Vagina (tissue), 2 donors: ENCODE results near the gene PREP.

Experiments
- POLR2A ChIP-seq, 2 donors: fragments of 450-650 bp; IDR thresholded peaks; one replicate each; pipeline ENCODE4 v1.6.1; 2017; ENCODE audit warnings: antibody characterized with exemption in 2 of 2, mild to moderate bottlenecking in 2 of 2, moderate library complexity in 2 of 2
- TF ChIP-seq, protein P1 (sequence below), 3 experiments: fragments of 450-650 bp in 2 of 3; fragments of 200-600 bp in 1 of 3; sonication (generic) in 1 of 3; IDR thresholded peaks; one replicate each; pipeline ENCODE4 v1.5.1; 2017 to 2019; ENCODE audit warnings: antibody characterized with exemption in 3 of 3, mild to moderate bottlenecking in 2 of 3, moderate library complexity in 2 of 3

DNA sequence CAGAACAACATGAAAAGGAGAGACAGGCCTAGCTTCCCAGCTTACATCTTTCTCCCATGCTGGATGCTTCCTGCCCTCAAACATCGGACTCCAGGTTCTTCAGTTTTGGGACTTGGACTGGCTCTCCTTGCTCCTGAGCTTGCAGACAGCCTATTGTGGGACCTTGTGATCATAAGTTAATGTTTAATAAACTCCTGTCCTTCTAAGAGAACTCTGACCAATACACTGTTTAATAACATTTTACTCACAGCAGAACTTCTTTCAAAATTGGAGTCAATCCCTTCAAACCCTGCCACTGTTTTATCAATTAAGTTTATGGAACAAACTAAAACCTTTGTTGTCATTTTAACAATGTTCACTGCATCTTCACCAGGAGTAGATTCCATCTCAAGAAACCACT, 111.4 kb downstream of the PREP start:
- TF ChIP-seq, protein P1, sequence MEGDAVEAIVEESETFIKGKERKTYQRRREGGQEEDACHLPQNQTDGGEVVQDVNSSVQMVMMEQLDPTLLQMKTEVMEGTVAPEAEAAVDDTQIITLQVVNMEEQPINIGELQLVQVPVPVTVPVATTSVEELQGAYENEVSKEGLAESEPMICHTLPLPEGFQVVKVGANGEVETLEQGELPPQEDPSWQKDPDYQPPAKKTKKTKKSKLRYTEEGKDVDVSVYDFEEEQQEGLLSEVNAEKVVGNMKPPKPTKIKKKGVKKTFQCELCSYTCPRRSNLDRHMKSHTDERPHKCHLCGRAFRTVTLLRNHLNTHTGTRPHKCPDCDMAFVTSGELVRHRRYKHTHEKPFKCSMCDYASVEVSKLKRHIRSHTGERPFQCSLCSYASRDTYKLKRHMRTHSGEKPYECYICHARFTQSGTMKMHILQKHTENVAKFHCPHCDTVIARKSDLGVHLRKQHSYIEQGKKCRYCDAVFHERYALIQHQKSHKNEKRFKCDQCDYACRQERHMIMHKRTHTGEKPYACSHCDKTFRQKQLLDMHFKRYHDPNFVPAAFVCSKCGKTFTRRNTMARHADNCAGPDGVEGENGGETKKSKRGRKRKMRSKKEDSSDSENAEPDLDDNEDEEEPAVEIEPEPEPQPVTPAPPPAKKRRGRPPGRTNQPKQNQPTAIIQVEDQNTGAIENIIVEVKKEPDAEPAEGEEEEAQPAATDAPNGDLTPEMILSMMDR (IDR thresholded peaks at IDR 0.05) = no peak
- TF ChIP-seq POLR2A (IDR thresholded peaks at IDR 0.05) = no peak
